SK-N-SH (cell line): ENCODE results near the gene IFT20. TPM values are rescaled to one million over a fixed set of nuclear protein-coding genes. Genes with fewer than 3 reads are reported as not detected.
A peak's percentile ranks its signal among the peaks of the same experiment; 100 is the strongest.

Experiments used
- CTCF ChIA-PET: fragments of 300-600, 350-600 bp; formaldehyde crosslinking; extraction: SDS; loops from one replicate; lab custom pipeline; 2021; lab: Yijun Ruan, JAX
- POLR2A ChIA-PET: fragments of 350-600 bp; sonication (Branson Sonifier 250); formaldehyde crosslinking; extraction: SDS; loops from one replicate; lab custom pipeline; 2020; ENCODE audit warnings: antibody characterized with exemption, inconsistent platforms; lab: Yijun Ruan, JAX
- DNase-seq: peaks from one replicate; pipeline ENCODE4 v3.0.0; 2012
- H2AFZ ChIP-seq: fragments of 200-600 bp; sonication (generic); 2 replicates; pipeline ENCODE4 v1.8.1; 2016; ENCODE audit warnings: antibody characterized with exemption, mild to moderate bottlenecking, low read depth
- H3F3A ChIP-seq: fragments of 200-600 bp; sonication (generic); replicated peaks from 2 replicates; pipeline ENCODE3; 2016; ENCODE audit warnings: antibody characterized with exemption, mild to moderate bottlenecking; ENCODE audit not compliant: insufficient read depth
- H3K27ac ChIP-seq, 2 experiments: fragments of 200-500 bp in 1 of 2; fragments of 200-600 bp in 1 of 2; sonication (Bioruptor generic) in 1 of 2; sonication (generic), shearing (Covaris generic) in 1 of 2; 2 replicates each; pipeline versions ENCODE4 v1.5.1 to v1.6.1; 2014 to 2016; ENCODE audit warnings: low read depth in 2 of 2, inconsistent platforms in 1 of 2, low read length in 1 of 2, mild to moderate bottlenecking in 1 of 2, mixed read lengths in 1 of 2
- H3K27me3 ChIP-seq: fragments of 200-600 bp; sonication (generic), shearing (Covaris generic); 2 replicates; pipeline ENCODE4 v1.6.1; 2016; ENCODE audit warnings: mixed run types; ENCODE audit not compliant: insufficient read depth
- H3K36me3 ChIP-seq, 2 experiments: fragments of 200-500 bp in 1 of 2; fragments of 200-600 bp in 1 of 2; sonication (Bioruptor generic) in 1 of 2; sonication (generic) in 1 of 2; replicated peaks in 1 of 2; 2 replicates each; pipeline versions ENCODE3 to v1.5.1; 2014 to 2016; ENCODE audit warnings: low read length in 1 of 2, mild to moderate bottlenecking in 1 of 2; ENCODE audit not compliant: insufficient read depth in 2 of 2, control insufficient read depth in 1 of 2
- H3K4me1 ChIP-seq, 2 experiments: fragments of 200-500 bp in 1 of 2; fragments of 200-600 bp in 1 of 2; sonication (Bioruptor generic) in 1 of 2; sonication (generic), shearing (Covaris generic) in 1 of 2; 2 replicates each; pipeline versions ENCODE4 v1.5.1 to v1.6.1; 2014 to 2016; ENCODE audit warnings: low read depth in 1 of 2, low read length in 1 of 2, mixed run types in 1 of 2; ENCODE audit not compliant: insufficient read depth in 2 of 2, control insufficient read depth in 1 of 2
- H3K4me2 ChIP-seq: fragments of 200-600 bp; sonication (generic), shearing (Covaris generic); 2 replicates; pipeline ENCODE4 v1.6.1; 2017; ENCODE audit warnings: mixed run types
- H3K4me3 ChIP-seq, 2 experiments: fragments of 200-500 bp in 1 of 2; fragments of 200-600 bp in 1 of 2; sonication (Bioruptor generic) in 1 of 2; sonication (generic), shearing (Covaris generic) in 1 of 2; 2 replicates each; pipeline versions ENCODE4 v1.5.1 to v1.8.1; 2014 to 2016; ENCODE audit warnings: low read depth in 2 of 2, inconsistent platforms in 1 of 2, low read length in 1 of 2, mild to moderate bottlenecking in 1 of 2, mixed read lengths in 1 of 2, moderate library complexity in 1 of 2
- H3K79me2 ChIP-seq: fragments of 200-600 bp; sonication (generic); 2 replicates; pipeline ENCODE4 v1.8.1; 2017; ENCODE audit warnings: mild to moderate bottlenecking; ENCODE audit not compliant: insufficient read depth
- H3K9ac ChIP-seq: fragments of 200-600 bp; sonication (generic); 2 replicates; pipeline ENCODE4 v1.6.1; 2017; ENCODE audit warnings: mixed run types
- H3K9me2 ChIP-seq: fragments of 200-600 bp; sonication (generic); 2 replicates; pipeline ENCODE4 v1.6.1; 2017; ENCODE audit warnings: mixed run types
- H3K9me3 ChIP-seq: fragments of 200-600 bp; sonication (generic); 2 replicates; pipeline ENCODE4 v1.6.1; 2017; ENCODE audit warnings: mixed run types, mild to moderate bottlenecking, moderate library complexity
- H4K20me1 ChIP-seq: fragments of 200-600 bp; sonication (generic); 2 replicates; pipeline ENCODE4 v1.6.1; 2017; ENCODE audit warnings: mild to moderate bottlenecking, mixed run types; ENCODE audit not compliant: insufficient read depth
- CHD2 ChIP-seq: fragments of 150-350 bp; IDR thresholded peaks from 2 replicates; pipeline ENCODE4 v1.6.1; 2018; ENCODE audit warnings: low read length; ENCODE audit not compliant: partially characterized antibody
- EP300 ChIP-seq, 2 experiments: IDR thresholded peaks; 2 replicates each; pipeline versions ENCODE4 v1.4.0 to v1.6.1; 2012; ENCODE audit warnings: borderline replicate concordance in 1 of 2, low read depth in 1 of 2, low read length in 1 of 2
- FOSL2 ChIP-seq: IDR thresholded peaks from 2 replicates; pipeline ENCODE4 v1.4.0; 2012; ENCODE audit warnings: low read depth, mild to moderate bottlenecking, moderate library complexity, borderline replicate concordance
- JUND ChIP-seq: IDR thresholded peaks from 2 replicates; pipeline ENCODE4 v1.4.0; 2012
- MEF2A ChIP-seq: IDR thresholded peaks from 2 replicates; pipeline ENCODE4 v1.4.0; 2012; ENCODE audit warnings: low read depth, borderline replicate concordance
- MXI1 ChIP-seq: IDR thresholded peaks from 2 replicates; pipeline ENCODE4 v1.6.1; 2012; ENCODE audit warnings: mild to moderate bottlenecking, low read depth, low read length, improper control_type of control experiment
- NRF1 ChIP-seq: IDR thresholded peaks from 2 replicates; pipeline ENCODE4 v1.6.1; 2012; ENCODE audit warnings: low read depth, mild to moderate bottlenecking, low read length
- POLR2AphosphoS5 ChIP-seq: IDR thresholded peaks from 2 replicates; pipeline ENCODE4 v1.6.1; 2012; ENCODE audit warnings: low read depth, low read length
- RAD21 ChIP-seq: IDR thresholded peaks from 2 replicates; pipeline ENCODE4 v1.6.1; 2012; ENCODE audit warnings: mild to moderate bottlenecking, low read length
- RFX5 ChIP-seq: IDR thresholded peaks from 2 replicates; pipeline ENCODE4 v1.6.1; 2012; ENCODE audit warnings: mild to moderate bottlenecking, improper control_type of control experiment, low read length
- TAF1 ChIP-seq: IDR thresholded peaks from 2 replicates; pipeline ENCODE4 v1.6.1; 2012; ENCODE audit warnings: low read depth, mild to moderate bottlenecking, low read length, moderate library complexity, borderline replicate concordance
- YY1 ChIP-seq: IDR thresholded peaks from 2 replicates; pipeline ENCODE4 v1.4.0; 2012; ENCODE audit warnings: low read depth, mild to moderate bottlenecking
- WGBS: methylation state at CpG from one replicate; pipeline ENCODE4 v1.1.6; 2017; ENCODE audit warnings: low lambda C conversion rate; 5-methylcytosine and 5-hydroxymethylcytosine counted together
- polyA plus RNA-seq, 3 experiments: library from polyadenylated mRNA; depleted of rRNA; stranded (reverse); fragments of >200 nt; gene quantifications; 2 replicates each; pipeline ENCODE4 v1.2.3, GENCODE V29; 2012
- TF ChIP-seq, protein P1 (sequence below): fragments of 150-350 bp; IDR thresholded peaks from 2 replicates; pipeline ENCODE4 v1.6.1; 2016; ENCODE audit warnings: mild to moderate bottlenecking, low read depth, low read length
- TF ChIP-seq, protein P2 (sequence below): fragments of 150-350 bp; IDR thresholded peaks from 2 replicates; pipeline ENCODE4 v1.6.1; 2017; ENCODE audit warnings: antibody characterized with exemption, low read length, low read depth, borderline replicate concordance
- TF ChIP-seq, protein P3 (sequence below): IDR thresholded peaks from 2 replicates; pipeline ENCODE4 v1.4.0; 2012; ENCODE audit warnings: low read depth, borderline replicate concordance

IFT20 gene
- polyA plus RNA-seq, 1 of the 3 experiments (the other 2 are of a cell fraction) = 75.6 TPM

DNA sequence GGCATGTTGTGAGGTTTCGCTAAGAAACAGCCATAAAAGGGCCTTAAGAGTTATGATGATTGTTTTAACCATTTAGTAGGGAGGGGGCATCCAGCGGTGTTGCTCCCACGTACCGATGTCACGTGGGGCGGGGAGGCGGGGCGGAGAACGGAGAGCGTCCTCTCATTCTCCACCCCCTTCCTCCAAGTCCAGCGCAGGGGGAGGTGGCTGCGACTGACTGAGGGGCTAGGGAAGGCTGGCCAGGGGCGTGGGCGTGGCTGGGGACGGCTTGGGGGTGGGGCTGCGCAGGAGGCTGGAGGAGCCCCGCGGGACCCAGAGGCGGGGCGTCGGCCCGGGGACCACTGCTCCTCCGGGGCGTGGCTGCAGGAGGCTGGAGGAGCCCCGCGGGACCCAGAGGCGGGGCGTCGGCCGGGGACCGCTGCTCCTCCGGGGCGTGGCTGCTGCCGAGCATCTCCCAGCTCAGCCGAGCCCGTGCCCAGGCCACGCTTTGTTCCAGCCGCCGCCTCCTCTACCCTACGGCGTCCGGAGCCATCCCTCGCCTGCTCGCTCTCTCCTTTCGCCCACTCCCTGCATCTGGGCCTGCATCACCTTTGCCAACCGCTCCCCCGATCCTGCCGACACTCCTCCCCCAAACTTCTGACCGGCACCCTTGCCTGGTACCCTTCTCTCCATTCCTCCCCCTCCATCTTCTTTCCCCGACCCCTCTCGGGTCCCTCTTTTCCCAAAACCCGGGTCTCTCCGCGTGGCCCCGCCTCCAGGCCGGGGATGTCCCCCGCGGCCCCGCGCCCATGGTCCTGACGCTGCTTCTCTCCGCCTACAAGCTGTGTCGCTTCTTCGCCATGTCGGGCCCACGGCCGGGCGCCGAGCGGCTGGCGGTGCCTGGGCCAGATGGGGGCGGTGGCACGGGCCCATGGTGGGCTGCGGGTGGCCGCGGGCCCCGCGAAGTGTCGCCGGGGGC, 36.3 kb upstream of the IFT20 start, which contains the start of gene SARM1:
Gene SARM1 (plus strand): TSS at position 450 of the 958 bp plus-strand sequence. CDS start 339 bp downstream, at position 789.
- no peaks in the 10 kb centered on the region for H3K27me3 ChIP-seq
- no peaks in the 10 kb centered on the region for H3K9me2 ChIP-seq
- H3K4me2 ChIP-seq = peak within 1 kb of the TSS; percentile 96
- no peak for TF ChIP-seq FOSL2
- no peak for TF ChIP-seq EP300 (IDR thresholded peaks at IDR 0.05; ENCODE audit: borderline replicate concordance in 1 of 2, low read depth in 1 of 2, low read length in 1 of 2)
- no peak for TF ChIP-seq RAD21
- peak; percentile 36 for TF ChIP-seq CHD2
- no peak for TF ChIP-seq RFX5
- TF ChIP-seq, protein P1, sequence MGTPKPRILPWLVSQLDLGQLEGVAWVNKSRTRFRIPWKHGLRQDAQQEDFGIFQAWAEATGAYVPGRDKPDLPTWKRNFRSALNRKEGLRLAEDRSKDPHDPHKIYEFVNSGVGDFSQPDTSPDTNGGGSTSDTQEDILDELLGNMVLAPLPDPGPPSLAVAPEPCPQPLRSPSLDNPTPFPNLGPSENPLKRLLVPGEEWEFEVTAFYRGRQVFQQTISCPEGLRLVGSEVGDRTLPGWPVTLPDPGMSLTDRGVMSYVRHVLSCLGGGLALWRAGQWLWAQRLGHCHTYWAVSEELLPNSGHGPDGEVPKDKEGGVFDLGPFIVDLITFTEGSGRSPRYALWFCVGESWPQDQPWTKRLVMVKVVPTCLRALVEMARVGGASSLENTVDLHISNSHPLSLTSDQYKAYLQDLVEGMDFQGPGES = no peak
- TF ChIP-seq, protein P2, sequence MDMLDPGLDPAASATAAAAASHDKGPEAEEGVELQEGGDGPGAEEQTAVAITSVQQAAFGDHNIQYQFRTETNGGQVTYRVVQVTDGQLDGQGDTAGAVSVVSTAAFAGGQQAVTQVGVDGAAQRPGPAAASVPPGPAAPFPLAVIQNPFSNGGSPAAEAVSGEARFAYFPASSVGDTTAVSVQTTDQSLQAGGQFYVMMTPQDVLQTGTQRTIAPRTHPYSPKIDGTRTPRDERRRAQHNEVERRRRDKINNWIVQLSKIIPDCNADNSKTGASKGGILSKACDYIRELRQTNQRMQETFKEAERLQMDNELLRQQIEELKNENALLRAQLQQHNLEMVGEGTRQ = peak; percentile 83
- TF ChIP-seq, protein P3, sequence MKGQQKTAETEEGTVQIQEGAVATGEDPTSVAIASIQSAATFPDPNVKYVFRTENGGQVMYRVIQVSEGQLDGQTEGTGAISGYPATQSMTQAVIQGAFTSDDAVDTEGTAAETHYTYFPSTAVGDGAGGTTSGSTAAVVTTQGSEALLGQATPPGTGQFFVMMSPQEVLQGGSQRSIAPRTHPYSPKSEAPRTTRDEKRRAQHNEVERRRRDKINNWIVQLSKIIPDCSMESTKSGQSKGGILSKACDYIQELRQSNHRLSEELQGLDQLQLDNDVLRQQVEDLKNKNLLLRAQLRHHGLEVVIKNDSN = peak; percentile 95
- TF ChIP-seq JUND = no peak
- TF ChIP-seq MEF2A = no peak
- peak; percentile 20; the same call in 1 of the 2 replicates for TF ChIP-seq TAF1
- TF ChIP-seq MXI1 = peak; percentile 78
- TF ChIP-seq NRF1 = peak; percentile 70
- no peak for TF ChIP-seq YY1
- peak; percentile 34 for TF ChIP-seq POLR2AphosphoS5
- peak within 1 kb of the TSS; percentile 73 to 90 for H3K27ac ChIP-seq
- H3K9ac ChIP-seq = peak within 1 kb of the TSS; percentile 81
- H3K9me3 ChIP-seq = no peaks in the 10 kb centered on the region
- H3K36me3 ChIP-seq = no peaks in the 10 kb centered on the region
- H3K4me1 ChIP-seq = peaks cover 15 to 28% of the 10 kb centered on the region in 2 experiments
- ChIA-PET CTCF (interaction anchor here (1.4 kb wide), 1 partner anchor 45 kb away, joined by 3 read pairs; no protein-coding TSS in a partner anchor), POLR2A (interaction anchor here (0.9 to 4.5 kb wide), 5 partner anchors 11 to 117 kb away, joined by 3 to 34 read pairs (median 3); partner anchors contain the start of genes IFT20, POLDIP2 and TNFAIP1)
- peak within 1 kb of the TSS; percentile 60 to 84 for H3K4me3 ChIP-seq
- peaks cover 15% of the 10 kb centered on the region for H3F3A ChIP-seq
- DNase-seq = peak; percentile 98
- under 1% methylated on average over 29 of the region's 80 CpGs for WGBS
- peak within 1 kb of the TSS; percentile 82 for H2AFZ ChIP-seq
- H4K20me1 ChIP-seq = peaks cover 31% of the 10 kb centered on the region
- H3K79me2 ChIP-seq = peaks cover 39% of the 10 kb centered on the region
